Iris pigment epithelial cell (primary cell): ENCODE measurements around the gene IGFL2.
A peak's percentile ranks its signal among the peaks of the same experiment; 100 is the strongest.
"Not testable (repeated sequence)": the region's sequence is repeated elsewhere in the genome, so short reads cannot be mapped to it uniquely, and the experiment has no call there.

Experiments
- DNase-seq: peaks from one replicate; pipeline ENCODE4 v3.0.0-alpha.2; 2011; ENCODE audit warnings: low read depth

Gene IGFL2

GRCh38 chr19:46189971-46190888 is 42.2 kb downstream of the IGFL2 start:
- no peak for DNase-seq

GRCh38 chr19:46191356-46191755 is 43.3 kb downstream of the IGFL2 start:
- DNase-seq, result no peak

- no peak for DNase-seq
Measured at GRCh38 chr19:46191972-46192371, 43.9 kb downstream of the IGFL2 start.

- DNase-seq, result not testable (repeated sequence)
Measured at GRCh38 chr19:46192626-46192991, 44.6 kb downstream of the IGFL2 start.

GRCh38 chr19:46192992-46193650 is 45.1 kb downstream of the IGFL2 start:
- peak; percentile 68 for DNase-seq

GRCh38 chr19:46193678-46194077 is 45.6 kb downstream of the IGFL2 start:
- DNase-seq, result no peak

GRCh38 chr19:46195104-46195503 is 47.1 kb downstream of the IGFL2 start:
- no peak for DNase-seq

- DNase-seq, result not testable (repeated sequence)
Measured at GRCh38 chr19:46195919-46196318, 47.9 kb downstream of the IGFL2 start.

- no peak for DNase-seq
Measured at GRCh38 chr19:46196410-46197124, 48.5 kb downstream of the IGFL2 start.

- DNase-seq, result no peak
Measured at GRCh38 chr19:46197314-46198070, 49.5 kb downstream of the IGFL2 start.

GRCh38 chr19:46198756-46199155 is 50.7 kb downstream of the IGFL2 start:
- DNase-seq, result no peak

GRCh38 chr19:46201454-46202310 is 53.6 kb downstream of the IGFL2 start:
- no peak for DNase-seq

GRCh38 chr19:46202426-46202825 is 54.4 kb downstream of the IGFL2 start:
- no peak for DNase-seq

- no peak for DNase-seq
Measured at GRCh38 chr19:46202872-46203860, 55.1 kb downstream of the IGFL2 start.

- no peak for DNase-seq
Measured at GRCh38 chr19:46204008-46204407, 56.0 kb downstream of the IGFL2 start.

- DNase-seq, result no peak
Measured at GRCh38 chr19:46205183-46205984, 57.3 kb downstream of the IGFL2 start.

- no peak for DNase-seq
Measured at GRCh38 chr19:46206176-46206575, 58.1 kb downstream of the IGFL2 start.

- DNase-seq, result no peak
Measured at GRCh38 chr19:46206682-46207081, 58.6 kb downstream of the IGFL2 start.

GRCh38 chr19:46207858-46208257 is 59.8 kb downstream of the IGFL2 start:
- DNase-seq, result not testable (repeated sequence)
